ENCODE results near the gene WBP2.
A peak's percentile ranks its signal among the peaks of the same experiment; 100 is the strongest.

WBP2 gene

GRCh38 chr17:75834279-75834920 is 20.7 kb downstream of the WBP2 start:
- TF ChIP-seq CTCF (IDR thresholded peaks at IDR 0.05; ENCODE audit: insufficient read depth, low read depth, low read length, missing control alignments), result no peak

GRCh38 chr17:75832652-75833400 is 22.3 kb downstream of the WBP2 start:
- DNase-seq (ENCODE audit: low read depth), result no peak
- H3K4me3 ChIP-seq (ENCODE audit: low read depth, low read length), result no peak overlapping the region
- no peak for TF ChIP-seq CTCF (IDR thresholded peaks at IDR 0.05; ENCODE audit: insufficient read depth, low read depth, low read length, missing control alignments)

More at GRCh38 chr17:75834279-75834920, 20.7 kb downstream of the WBP2 start:
- DNase-seq (ENCODE audit: low read depth), result no peak
- no peak overlapping the region for H3K4me3 ChIP-seq (ENCODE audit: low read depth, low read length)

- H3K4me3 ChIP-seq (ENCODE audit: low read depth, low read length), result no peak overlapping the region
- no peak for DNase-seq (ENCODE audit: low read depth)
- no peak for TF ChIP-seq CTCF (IDR thresholded peaks at IDR 0.05; ENCODE audit: insufficient read depth, low read depth, low read length, missing control alignments)
Measured at GRCh38 chr17:75832164-75832651, 22.9 kb downstream of the WBP2 start.

GRCh38 chr17:75831032-75831571 is 24.0 kb downstream of the WBP2 start:
- no peak for TF ChIP-seq CTCF (IDR thresholded peaks at IDR 0.05; ENCODE audit: insufficient read depth, low read depth, low read length, missing control alignments)
- DNase-seq (ENCODE audit: low read depth), result no peak
- no peak overlapping the region for H3K4me3 ChIP-seq (ENCODE audit: low read depth, low read length)

- DNase-seq (ENCODE audit: low read depth), result no peak
- no peak overlapping the region for H3K4me3 ChIP-seq (ENCODE audit: low read depth, low read length)
- peak; percentile 68 for TF ChIP-seq CTCF (IDR thresholded peaks at IDR 0.05; ENCODE audit: insufficient read depth, low read depth, low read length, missing control alignments)
Measured at GRCh38 chr17:75830164-75831031, 24.7 kb downstream of the WBP2 start.

- TF ChIP-seq CTCF (IDR thresholded peaks at IDR 0.05; ENCODE audit: insufficient read depth, low read depth, low read length, missing control alignments), result no peak
- DNase-seq (ENCODE audit: low read depth), result no peak
- no peak overlapping the region for H3K4me3 ChIP-seq (ENCODE audit: low read depth, low read length)
Measured at GRCh38 chr17:75829747-75830146, 25.4 kb downstream of the WBP2 start.
